GM12878 (cell line): Measurements from ENCODE around the gene TRMO. TPM values are rescaled to one million over a fixed set of nuclear protein-coding genes. Genes with fewer than 3 reads are reported as not detected.

ENCODE experiments used
- ATAC-seq: fragments of 200-7000 bp; cut with Tn5 transposase; 3 replicates; pipeline ENCODE4 v1.9.1; 2020; ENCODE audit warnings: mild to moderate bottlenecking, moderate library complexity
- BruUV-seq: library from RNA; stranded (reverse); fragments of 400-500 nt; replicated peaks from 2 replicates; lab custom pipeline; 2021; lab: Mats Ljungman, UMichigan
- CTCF ChIA-PET: fragments of 300-600 bp; sonication (Branson Sonifier 250); formaldehyde crosslinking; extraction: SDS; loops from one replicate; lab custom pipeline; 2021; ENCODE audit warnings: inconsistent platforms; lab: Yijun Ruan, JAX
- POLR2A ChIA-PET: fragments of 350-600 bp; formaldehyde crosslinking; extraction: SDS; loops from one replicate; lab custom pipeline; 2021; ENCODE audit warnings: inconsistent platforms; lab: Charles Lee
- RAD21 ChIA-PET: fragments of 300-600 bp; sonication (Branson Sonifier 250); formaldehyde crosslinking; loops from one replicate; lab custom pipeline; 2023; ENCODE audit warnings: antibody characterized with exemption; ENCODE audit not compliant: unreplicated experiment; lab: Charles Lee
- SMC1A ChIA-PET: fragments of 300-600 bp; sonication (Branson Sonifier 250); formaldehyde crosslinking; loops from one replicate; lab custom pipeline; 2023; ENCODE audit not compliant: unreplicated experiment, uncharacterized antibody; lab: Charles Lee
- DNase-seq: peaks from one replicate; pipeline ENCODE4 v3.0.0-alpha.2; 2011; ENCODE audit warnings: low read depth, low spot score
- FAIRE-seq: peaks from 3 replicates; lab custom pipeline; 2011; peaks lifted over from hg19 to GRCh38; lab: Jason Lieb, UNC
- H2AFZ ChIP-seq: 2 replicates; pipeline ENCODE4 v1.6.0; 2011; ENCODE audit warnings: low read depth, low read length, control low read depth; ENCODE audit not compliant: control insufficient read depth
- H3K27ac ChIP-seq: 2 replicates; pipeline ENCODE4 v1.5.1; 2011; ENCODE audit warnings: control low read depth; ENCODE audit not compliant: control insufficient read depth, insufficient read depth
- H3K27me3 ChIP-seq, 2 experiments: replicated peaks in 1 of 2; 2 replicates each; pipeline versions ENCODE4 v1.6.0 to v1.6.1; 2011; ENCODE audit warnings: low read length in 1 of 2; ENCODE audit not compliant: control insufficient read depth in 2 of 2, insufficient read depth in 2 of 2
- H3K36me3 ChIP-seq, 2 experiments: 2 replicates each; pipeline ENCODE4 v1.5.1; 2011; ENCODE audit warnings: low read length in 1 of 2; ENCODE audit not compliant: control insufficient read depth in 2 of 2, insufficient read depth in 2 of 2
- H3K4me1 ChIP-seq: 2 replicates; pipeline ENCODE4 v1.6.1; 2011; ENCODE audit warnings: mild to moderate bottlenecking, low read length, moderate library complexity, mixed read lengths; ENCODE audit not compliant: control insufficient read depth, insufficient read depth
- H3K4me2 ChIP-seq: 2 replicates; pipeline ENCODE4 v1.6.0; 2011; ENCODE audit warnings: control low read depth; ENCODE audit not compliant: control insufficient read depth, insufficient read depth
- H3K4me3 ChIP-seq: fragments of 200-600 bp; sonication (generic); 2 replicates; pipeline ENCODE4 v1.5.1; 2016
- H3K79me2 ChIP-seq: 2 replicates; pipeline ENCODE4 v1.6.0; 2011; ENCODE audit warnings: low read length; ENCODE audit not compliant: control insufficient read depth, insufficient read depth
- H3K9ac ChIP-seq: 2 replicates; pipeline ENCODE4 v1.8.0; 2011; ENCODE audit warnings: low read length, control low read depth, mixed read lengths; ENCODE audit not compliant: control insufficient read depth, insufficient read depth
- H3K9me3 ChIP-seq: replicated peaks from 3 replicates; pipeline ENCODE4 v1.5.1; 2011; ENCODE audit warnings: mild to moderate bottlenecking, low read length; ENCODE audit not compliant: control insufficient read depth, insufficient read depth
- H4K20me1 ChIP-seq: 2 replicates; pipeline ENCODE4 v1.6.0; 2011; ENCODE audit not compliant: control insufficient read depth, insufficient read depth
- ZBED1 ChIP-seq: IDR thresholded peaks from 2 replicates; pipeline ENCODE4 v1.6.1; 2016; ENCODE audit warnings: borderline replicate concordance
- ZNF687 ChIP-seq: fragments of 450-650 bp; IDR thresholded peaks from 2 replicates; pipeline ENCODE4 v1.6.1; 2017; ENCODE audit warnings: mild to moderate bottlenecking, moderate library complexity
- WGBS: methylation state at CpG from one replicate; pipeline ENCODE4 v1.1.6; 2016; ENCODE audit warnings: low lambda C conversion rate; ENCODE audit not compliant: insufficient replicate concordance, insufficient coverage; ENCODE audit errors: missing lambda C conversion rate; 5-methylcytosine and 5-hydroxymethylcytosine counted together
- in situ Hi-C: fragments of 300-500 bp; cut with MboI; formaldehyde crosslinking; loops from 9 replicates; pipeline ENCODE4 v1.14.3; 2018; ENCODE audit warnings: mixed read lengths
- intact Hi-C: fragments of 100-400 bp; cut with micrococcal nuclease; formaldehyde crosslinking; loops from one replicate; pipeline ENCODE4 v1.14.2; 2022; ENCODE audit not compliant: unreplicated experiment
- polyA plus RNA-seq, 11 experiments: library from polyadenylated mRNA; depleted of rRNA in 4 of 11; unstranded in 6 of 11; stranded (reverse) in 5 of 11; fragments of >200 nt; fragmentation: Nextera tagmentation in 4 of 11; fragmentation: Illumina TruSeq in 1 of 11; extraction: Ambion mirVana in 4 of 11; extraction: Trizol in 1 of 11; gene quantifications; 1 replicate in 1 of 11; 2 replicates in 10 of 11; pipeline versions ENCODE4 v1.2.1 to v1.2.3, GENCODE V29; 2011 to 2016; ENCODE audit warnings: inconsistent platforms in 2 of 11, missing spikeins in 2 of 11, low read depth in 1 of 11
- total RNA-seq, 4 experiments: library from RNA; depleted of rRNA in 3 of 4; stranded (reverse); fragments of >200 nt in 3 of 4; fragmentation: Illumina TruSeq in 1 of 4; extraction: Trizol in 1 of 4; gene quantifications; 2 replicates each; pipeline versions ENCODE4 v1.2.1 to v1.2.3, GENCODE V29; 2013 to 2021

The TRMO gene
- total and polyA plus RNA-seq, 10 of the 15 experiments (the other 5 are each of a cell fraction or from before 2014, with no cell fraction given), result 5.8 to 23.6 (median 15.3) TPM

- ATAC-seq, result no peak
- no peak for FAIRE-seq
- no peak overlapping the region for H2AFZ ChIP-seq
- in situ Hi-C loops (no loop called here), intact Hi-C loops (no loop called here)
- no TSS peak for BruUV-seq
- H3K27ac ChIP-seq, result no peak overlapping the region
- WGBS, result 40% methylated on average over 2 of the region's 2 CpGs
- H3K9me3 ChIP-seq, result no peaks in the 10 kb centered on the region
- H3K4me3 ChIP-seq, result no peak overlapping the region
- H3K79me2 ChIP-seq, result no peaks in the 10 kb centered on the region
- ChIA-PET SMC1A (interaction anchor here (0.7 to 1.3 kb wide), 3 partner anchors 9 to 26 kb away, joined by 3 read pairs; no protein-coding TSS in a partner anchor), POLR2A (no interaction called here), RAD21 (no interaction called here), CTCF (interaction anchor here (0.6 to 2.3 kb wide), 4 partner anchors 11 to 882 kb away, joined by 3 to 8 read pairs (median 6); partner anchors contain the start of gene TRMO)
- no peaks in the 10 kb centered on the region for H4K20me1 ChIP-seq
- H3K36me3 ChIP-seq, result no peaks in the 10 kb centered on the region
- no peaks in the 10 kb centered on the region for H3K4me1 ChIP-seq
- H3K4me2 ChIP-seq, result no peak overlapping the region
- no peaks in the 10 kb centered on the region; a peak in 2 of 4 replicates for H3K27me3 ChIP-seq
- TF ChIP-seq ZNF687 (no peak), ZBED1 (no peak)
- no peak for DNase-seq
- no peak overlapping the region for H3K9ac ChIP-seq
Observed at GRCh38 chr9:97963232-97963631, 40.9 kb upstream of the TRMO start.
